Measurements from ENCODE around the gene CATSPERZ.

- TF ChIP-seq EP300 (conservative IDR thresholded peaks at IDR 0.05; ENCODE audit: poor library complexity, severe bottlenecking) (no peak), SMC3 (conservative IDR thresholded peaks at IDR 0.05; ENCODE audit: poor library complexity) (no peak), EZH2 (IDR thresholded peaks at IDR 0.05; ENCODE audit: borderline replicate concordance, insufficient read depth, low read length, poor library complexity, severe bottlenecking) (no peak), POLR2AphosphoS5 (IDR thresholded peaks at IDR 0.05) (no peak), TAF1 (IDR thresholded peaks at IDR 0.05; ENCODE audit: low read depth) (no peak), MXI1 (conservative IDR thresholded peaks at IDR 0.05; ENCODE audit: poor library complexity, severe bottlenecking) (no peak)
- TF ChIP-seq, protein P1, sequence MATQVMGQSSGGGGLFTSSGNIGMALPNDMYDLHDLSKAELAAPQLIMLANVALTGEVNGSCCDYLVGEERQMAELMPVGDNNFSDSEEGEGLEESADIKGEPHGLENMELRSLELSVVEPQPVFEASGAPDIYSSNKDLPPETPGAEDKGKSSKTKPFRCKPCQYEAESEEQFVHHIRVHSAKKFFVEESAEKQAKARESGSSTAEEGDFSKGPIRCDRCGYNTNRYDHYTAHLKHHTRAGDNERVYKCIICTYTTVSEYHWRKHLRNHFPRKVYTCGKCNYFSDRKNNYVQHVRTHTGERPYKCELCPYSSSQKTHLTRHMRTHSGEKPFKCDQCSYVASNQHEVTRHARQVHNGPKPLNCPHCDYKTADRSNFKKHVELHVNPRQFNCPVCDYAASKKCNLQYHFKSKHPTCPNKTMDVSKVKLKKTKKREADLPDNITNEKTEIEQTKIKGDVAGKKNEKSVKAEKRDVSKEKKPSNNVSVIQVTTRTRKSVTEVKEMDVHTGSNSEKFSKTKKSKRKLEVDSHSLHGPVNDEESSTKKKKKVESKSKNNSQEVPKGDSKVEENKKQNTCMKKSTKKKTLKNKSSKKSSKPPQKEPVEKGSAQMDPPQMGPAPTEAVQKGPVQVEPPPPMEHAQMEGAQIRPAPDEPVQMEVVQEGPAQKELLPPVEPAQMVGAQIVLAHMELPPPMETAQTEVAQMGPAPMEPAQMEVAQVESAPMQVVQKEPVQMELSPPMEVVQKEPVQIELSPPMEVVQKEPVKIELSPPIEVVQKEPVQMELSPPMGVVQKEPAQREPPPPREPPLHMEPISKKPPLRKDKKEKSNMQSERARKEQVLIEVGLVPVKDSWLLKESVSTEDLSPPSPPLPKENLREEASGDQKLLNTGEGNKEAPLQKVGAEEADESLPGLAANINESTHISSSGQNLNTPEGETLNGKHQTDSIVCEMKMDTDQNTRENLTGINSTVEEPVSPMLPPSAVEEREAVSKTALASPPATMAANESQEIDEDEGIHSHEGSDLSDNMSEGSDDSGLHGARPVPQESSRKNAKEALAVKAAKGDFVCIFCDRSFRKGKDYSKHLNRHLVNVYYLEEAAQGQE (IDR thresholded peaks at IDR 0.05; ENCODE audit: borderline replicate concordance) = no peak
- TF ChIP-seq, protein P2, sequence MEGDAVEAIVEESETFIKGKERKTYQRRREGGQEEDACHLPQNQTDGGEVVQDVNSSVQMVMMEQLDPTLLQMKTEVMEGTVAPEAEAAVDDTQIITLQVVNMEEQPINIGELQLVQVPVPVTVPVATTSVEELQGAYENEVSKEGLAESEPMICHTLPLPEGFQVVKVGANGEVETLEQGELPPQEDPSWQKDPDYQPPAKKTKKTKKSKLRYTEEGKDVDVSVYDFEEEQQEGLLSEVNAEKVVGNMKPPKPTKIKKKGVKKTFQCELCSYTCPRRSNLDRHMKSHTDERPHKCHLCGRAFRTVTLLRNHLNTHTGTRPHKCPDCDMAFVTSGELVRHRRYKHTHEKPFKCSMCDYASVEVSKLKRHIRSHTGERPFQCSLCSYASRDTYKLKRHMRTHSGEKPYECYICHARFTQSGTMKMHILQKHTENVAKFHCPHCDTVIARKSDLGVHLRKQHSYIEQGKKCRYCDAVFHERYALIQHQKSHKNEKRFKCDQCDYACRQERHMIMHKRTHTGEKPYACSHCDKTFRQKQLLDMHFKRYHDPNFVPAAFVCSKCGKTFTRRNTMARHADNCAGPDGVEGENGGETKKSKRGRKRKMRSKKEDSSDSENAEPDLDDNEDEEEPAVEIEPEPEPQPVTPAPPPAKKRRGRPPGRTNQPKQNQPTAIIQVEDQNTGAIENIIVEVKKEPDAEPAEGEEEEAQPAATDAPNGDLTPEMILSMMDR (IDR thresholded peaks at IDR 0.05; ENCODE audit: poor library complexity, severe bottlenecking) = no peak
Measured at GRCh38 chr11:64321026-64321425, 20.9 kb downstream of the CATSPERZ start.

Measured in neural cell (in vitro differentiated cells).